Ishikawa (cell line): ENCODE data around the gene MEGF6.
A peak's percentile ranks its signal among the peaks of the same experiment; 100 is the strongest.

ENCODE experiments used
- CEBPB ChIP-seq: IDR thresholded peaks from 2 replicates; pipeline ENCODE4 v1.6.1; 2012
- EGR1 ChIP-seq: IDR thresholded peaks from 2 replicates; pipeline ENCODE4 v1.6.1; 2012
- EP300 ChIP-seq: IDR thresholded peaks from 2 replicates; pipeline ENCODE4 v1.6.1; 2012; ENCODE audit warnings: borderline replicate concordance
- FOXM1 ChIP-seq: IDR thresholded peaks from 2 replicates; pipeline ENCODE4 v1.6.1; 2012; ENCODE audit warnings: low read depth, borderline replicate concordance
- MAX ChIP-seq: IDR thresholded peaks from 2 replicates; pipeline ENCODE4 v1.6.1; 2012
- NFIC ChIP-seq: IDR thresholded peaks from 2 replicates; pipeline ENCODE4 v1.6.1; 2012
- RAD21 ChIP-seq: IDR thresholded peaks from 2 replicates; pipeline ENCODE4 v1.6.1; 2012; ENCODE audit warnings: low read depth
- REST ChIP-seq: IDR thresholded peaks from 2 replicates; pipeline ENCODE4 v1.6.1; 2012; ENCODE audit warnings: low read depth, mild to moderate bottlenecking
- TAF1 ChIP-seq: IDR thresholded peaks from 2 replicates; pipeline ENCODE4 v1.6.1; 2012; ENCODE audit warnings: low read depth, mild to moderate bottlenecking
- TCF12 ChIP-seq: IDR thresholded peaks from 2 replicates; pipeline ENCODE4 v1.6.1; 2012; ENCODE audit warnings: low read depth
- TEAD4 ChIP-seq: IDR thresholded peaks from 2 replicates; pipeline ENCODE4 v1.6.1; 2012
- USF1 ChIP-seq: IDR thresholded peaks from 2 replicates; pipeline ENCODE4 v1.6.1; 2012
- YY1 ChIP-seq: IDR thresholded peaks from 2 replicates; pipeline ENCODE4 v1.6.1; 2012; ENCODE audit warnings: low read depth
- ZBTB7A ChIP-seq: IDR thresholded peaks from 2 replicates; pipeline ENCODE4 v1.6.1; 2012; ENCODE audit warnings: low read depth

Gene MEGF6

GRCh38 chr1:3550511-3551289 is 60.6 kb downstream of the MEGF6 start:
- TF ChIP-seq EGR1, result no peak
- no peak for TF ChIP-seq RAD21
- peak; percentile 45; the same call in 1 of the 2 replicates for TF ChIP-seq NFIC

- TF ChIP-seq USF1, result no peak
Observed at GRCh38 chr1:3548895-3549294, 62.4 kb downstream of the MEGF6 start.

- TF ChIP-seq EP300 (peak; percentile 47; the same call in 1 of the 2 replicates), TCF12 (peak; percentile 78), REST (no peak), TEAD4 (peak; percentile 79), MAX (no peak), FOXM1 (peak; percentile 20; the same call in 1 of the 2 replicates), TAF1 (no peak)
Observed at GRCh38 chr1:3548156-3548893, 63.0 kb downstream of the MEGF6 start.

GRCh38 chr1:3547055-3548005 is 64.0 kb downstream of the MEGF6 start:
- peak; percentile 49; the same call in 1 of the 2 replicates for TF ChIP-seq MAX
- TF ChIP-seq USF1, result peak; percentile 92
- TF ChIP-seq YY1, result no peak

GRCh38 chr1:3546048-3546384 is 65.3 kb downstream of the MEGF6 start:
- TF ChIP-seq ZBTB7A (no peak), TCF12 (no peak), MAX (no peak), USF1 (no peak), NFIC (no peak), EP300 (no peak), FOXM1 (no peak), REST (no peak), TAF1 (no peak), CEBPB (no peak), TEAD4 (no peak)
